Glomerular endothelial cell (primary cell): Measurements from ENCODE around the gene PHF2. TPM values are rescaled to one million over a fixed set of nuclear protein-coding genes. Genes with fewer than 3 reads are reported as not detected.

Experiments used
- DNase-seq: peaks from one replicate; pipeline ENCODE4 v3.0.0-alpha.2; 2011; ENCODE audit warnings: low read depth, low spot score; ENCODE audit errors: extremely low read depth
- total RNA-seq: library from RNA; depleted of rRNA; stranded (reverse); fragments of >200 nt; gene quantifications from 2 replicates; pipeline ENCODE4 v1.2.3, GENCODE V29; 2015

PHF2 gene
- total RNA-seq, 1 donor from 2014 or later = 22.9 TPM

DNA sequence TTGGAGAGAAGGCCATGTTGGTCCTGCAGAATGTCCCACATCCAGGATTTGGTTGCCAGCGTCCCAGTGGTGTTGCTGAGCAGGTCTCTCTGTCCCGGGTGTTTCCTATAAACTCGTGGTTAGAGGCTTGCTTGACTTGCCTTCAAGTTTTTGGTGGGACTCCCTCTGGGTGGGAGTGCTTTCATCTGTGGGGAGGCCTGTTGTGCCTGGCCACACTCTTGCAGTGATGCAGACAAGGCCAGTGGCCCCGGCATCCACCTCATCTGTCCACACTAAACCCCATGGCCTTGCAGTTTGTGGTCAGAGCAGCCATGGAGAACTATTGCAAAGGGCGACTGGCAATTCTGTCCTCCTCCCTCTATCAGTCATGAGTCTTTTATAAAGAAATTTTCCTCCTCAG is 71.8 kb downstream of the PHF2 start:
- DNase-seq = no peak

DNA sequence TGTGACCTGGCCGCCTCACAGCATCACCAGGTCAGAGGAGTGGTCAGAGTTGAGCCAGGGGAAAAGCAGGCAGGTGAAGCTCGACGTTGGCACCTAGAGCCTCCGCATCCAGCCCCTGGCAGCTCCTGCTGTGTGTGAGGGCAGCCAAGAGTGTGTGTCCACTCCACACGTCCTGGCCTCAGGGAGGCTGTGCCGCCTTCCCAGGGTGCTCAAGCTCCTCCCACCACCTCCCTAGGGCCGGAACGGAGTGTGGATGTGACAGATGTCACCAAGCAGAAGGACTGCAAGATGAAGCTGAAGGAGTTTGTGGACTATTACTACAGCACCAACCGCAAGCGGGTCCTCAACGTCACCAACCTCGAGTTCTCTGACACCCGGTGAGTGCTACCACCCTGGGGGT is 72.5 kb downstream of the PHF2 start:
- DNase-seq = no peak

DNA sequence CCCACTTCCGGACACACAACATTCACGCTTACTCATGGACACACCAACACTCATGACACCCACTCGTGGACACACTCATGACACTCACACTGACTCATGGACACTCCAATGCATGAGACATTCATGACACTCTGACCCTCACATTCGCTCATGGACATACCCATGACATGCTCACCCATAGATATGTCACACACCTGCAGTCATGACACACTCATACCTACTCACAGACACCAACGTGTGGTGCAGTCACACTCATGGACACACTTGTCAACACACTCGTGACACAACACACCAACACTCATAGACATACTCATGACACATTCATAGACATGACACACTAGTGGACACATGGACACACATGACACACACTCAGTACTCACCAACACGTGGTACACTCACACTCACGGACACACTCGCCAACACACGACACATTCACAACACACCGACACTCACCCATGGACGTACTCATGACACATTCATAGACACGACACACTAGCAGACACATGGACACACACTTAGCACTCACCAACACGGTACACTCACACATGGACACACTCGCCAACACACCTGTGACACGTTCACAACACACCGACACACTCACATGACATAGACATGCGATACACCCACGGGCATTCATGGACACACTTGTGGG is 73.4 kb downstream of the PHF2 start:
- no peak for DNase-seq

DNA sequence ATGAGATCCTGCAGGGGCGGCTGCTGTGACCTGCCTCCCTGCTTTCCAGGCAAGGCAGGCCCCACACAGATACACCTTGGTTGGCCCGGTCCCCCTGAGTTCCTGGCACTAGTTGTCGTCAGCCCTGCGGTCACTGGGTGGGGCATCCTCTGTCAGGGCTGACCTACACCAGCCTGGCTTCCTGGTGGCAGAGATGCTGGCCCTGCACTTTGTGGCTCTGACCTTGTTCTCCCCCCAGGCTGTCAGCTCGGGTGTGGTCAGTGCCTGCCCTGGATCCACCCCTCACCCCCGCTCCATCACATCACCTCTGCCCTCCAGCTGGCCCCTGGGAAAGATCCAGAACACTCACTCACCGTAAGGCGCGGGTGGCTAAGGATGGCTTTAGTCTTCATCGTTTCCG is 74.1 kb downstream of the PHF2 start:
- DNase-seq = no peak

DNA sequence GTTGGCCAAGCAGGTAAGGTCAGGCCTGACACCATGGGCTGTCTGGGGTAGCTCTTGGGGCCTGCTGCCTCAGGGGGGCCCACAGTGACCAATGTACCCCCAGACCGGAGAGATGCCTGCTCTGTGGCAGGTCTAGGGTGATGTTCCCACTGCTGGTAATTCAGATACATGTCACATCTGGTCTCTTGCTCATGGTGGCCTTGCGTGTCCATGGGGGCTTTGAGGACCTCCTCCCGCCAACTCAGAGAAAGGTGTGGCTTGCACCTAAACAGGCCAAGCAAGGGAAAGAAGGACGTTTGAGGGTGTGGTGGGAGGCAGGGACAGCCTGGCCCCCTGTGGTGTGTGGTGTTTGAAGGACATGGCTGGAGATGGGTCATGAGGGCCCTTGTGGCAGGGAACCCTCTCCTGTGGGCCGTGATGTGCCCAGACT is 75.2 kb downstream of the PHF2 start:
- no peak for DNase-seq

DNA sequence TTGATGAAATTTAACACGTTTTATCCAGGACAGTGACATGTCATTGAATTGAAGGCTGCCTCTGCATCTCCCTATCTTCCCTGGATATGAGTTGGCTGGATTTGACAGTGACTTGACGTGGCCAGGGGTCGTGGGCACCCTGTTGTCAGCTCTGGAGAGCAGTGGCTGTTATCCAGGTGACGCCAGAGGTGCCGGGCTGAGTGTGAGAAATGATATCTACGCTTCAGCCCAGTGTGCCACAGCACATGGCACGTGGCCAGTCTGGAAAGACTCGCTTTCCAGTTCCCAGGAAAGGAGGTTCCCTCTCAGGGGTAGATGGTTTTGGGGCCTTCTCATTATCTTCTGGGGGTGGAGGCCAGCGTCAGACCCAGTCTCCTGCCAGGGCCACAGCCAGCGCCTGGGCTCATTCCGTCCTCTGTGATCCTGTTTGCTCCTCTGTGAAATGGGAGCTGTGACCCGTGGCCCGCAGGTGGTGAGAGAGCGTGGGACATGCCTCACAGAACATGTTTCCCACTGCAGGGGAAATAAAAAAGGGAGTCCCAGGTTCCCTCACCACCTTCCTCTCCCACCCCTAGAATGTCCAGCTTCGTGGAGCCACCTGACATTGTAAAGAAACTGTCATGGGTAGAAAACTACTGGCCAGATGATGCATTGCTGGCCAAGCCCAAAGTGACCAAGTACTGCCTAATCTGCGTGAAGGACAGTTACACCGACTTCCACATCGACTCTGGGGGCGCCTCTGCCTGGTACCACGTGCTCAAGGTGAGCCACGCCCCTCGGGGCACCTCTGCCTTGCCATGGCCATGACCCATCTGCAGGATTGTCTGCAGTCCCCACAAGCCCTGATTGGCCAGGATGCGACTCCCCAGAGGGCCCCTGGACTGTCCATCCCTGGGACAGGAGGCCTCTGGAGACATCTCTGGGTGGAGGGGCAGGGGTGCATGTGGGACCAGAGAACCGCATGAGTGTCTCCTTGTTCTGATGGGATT is 76.5 kb downstream of the PHF2 start:
- DNase-seq = no peak

DNA sequence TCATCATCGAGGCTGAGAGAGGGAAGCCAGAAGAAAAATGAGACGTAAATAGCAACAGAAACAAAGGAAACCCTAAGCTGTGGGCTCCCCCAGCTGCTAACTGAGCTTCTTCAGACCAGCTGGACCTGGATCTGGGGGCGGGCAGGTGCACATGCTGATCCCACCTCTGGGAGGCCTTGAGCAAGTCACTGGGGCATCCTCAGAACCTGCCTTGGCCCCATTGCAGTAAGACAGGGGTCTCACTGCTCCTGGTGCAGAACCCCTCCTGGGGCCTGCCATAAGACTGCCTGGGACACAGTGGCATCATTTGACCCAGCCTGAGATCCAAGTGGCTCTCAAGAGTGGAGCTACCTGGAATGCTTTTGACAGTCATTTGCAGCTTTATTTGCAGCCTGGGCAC is 77.4 kb downstream of the PHF2 start:
- no peak for DNase-seq

DNA sequence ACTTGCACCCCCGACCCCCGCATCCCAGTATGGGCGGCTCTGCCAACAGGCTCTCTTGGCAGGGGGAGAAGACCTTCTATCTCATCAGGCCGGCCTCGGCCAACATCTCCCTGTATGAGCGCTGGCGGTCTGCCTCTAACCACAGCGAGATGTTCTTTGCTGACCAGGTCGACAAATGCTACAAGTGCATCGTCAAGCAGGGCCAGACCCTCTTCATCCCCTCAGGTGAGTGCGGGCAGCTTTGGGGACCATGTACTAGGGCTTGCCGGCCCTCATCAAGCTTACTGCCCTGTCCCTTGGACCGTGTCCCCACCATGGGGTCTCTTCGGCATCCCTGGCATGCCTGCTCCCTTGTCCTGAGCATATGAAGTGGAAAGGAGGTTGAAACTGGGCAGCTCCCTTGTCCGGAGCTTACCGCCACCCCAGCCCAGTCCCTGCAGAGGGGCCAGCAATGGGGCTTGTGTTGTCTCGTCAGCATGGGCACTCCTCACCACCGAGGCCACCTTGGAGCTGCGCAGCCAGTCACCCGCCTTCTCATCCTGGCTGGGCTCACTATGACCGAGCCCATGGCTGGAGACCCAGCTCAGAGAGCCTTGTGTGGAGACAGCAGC is 78.1 kb downstream of the PHF2 start:
- no peak for DNase-seq

DNA sequence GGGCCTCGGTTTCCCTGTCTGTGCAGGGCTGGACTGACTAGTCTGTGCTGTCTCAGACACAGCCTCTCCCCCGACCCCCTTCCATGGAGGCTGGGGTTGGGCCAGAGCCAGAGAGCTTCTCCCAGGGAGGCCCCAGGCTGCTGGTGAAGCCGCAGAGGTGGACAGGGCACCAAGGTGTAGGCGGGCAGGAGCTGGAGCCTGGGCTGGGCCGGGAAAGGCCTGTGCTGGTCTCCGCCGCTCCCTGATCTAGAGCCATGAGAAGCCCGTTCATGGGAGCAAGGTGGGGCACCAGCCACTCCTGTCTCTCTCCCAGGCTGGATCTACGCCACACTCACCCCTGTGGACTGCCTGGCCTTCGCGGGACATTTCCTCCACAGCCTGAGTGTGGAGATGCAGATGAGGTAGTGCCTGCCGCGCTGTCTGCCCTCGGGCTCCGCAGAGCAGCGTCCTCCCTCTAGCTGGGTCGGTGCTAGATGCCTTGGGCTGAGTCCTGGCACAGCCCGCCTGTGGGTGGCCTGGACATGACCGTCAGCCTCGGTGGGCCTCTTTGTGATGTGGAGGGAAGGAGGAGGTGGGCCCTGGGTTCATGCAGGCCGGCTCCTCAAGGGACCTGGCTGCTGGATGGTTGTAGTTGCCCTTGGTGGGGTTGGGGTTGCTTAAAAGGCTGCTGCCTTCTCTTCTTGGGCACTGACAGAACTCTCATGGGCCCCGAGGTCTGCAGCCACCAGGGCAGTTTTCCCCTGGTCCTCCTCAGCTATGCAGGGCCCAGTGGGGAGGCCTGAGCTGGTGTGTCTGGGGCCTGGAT is 79.4 kb downstream of the PHF2 start:
- no peak for DNase-seq

DNA sequence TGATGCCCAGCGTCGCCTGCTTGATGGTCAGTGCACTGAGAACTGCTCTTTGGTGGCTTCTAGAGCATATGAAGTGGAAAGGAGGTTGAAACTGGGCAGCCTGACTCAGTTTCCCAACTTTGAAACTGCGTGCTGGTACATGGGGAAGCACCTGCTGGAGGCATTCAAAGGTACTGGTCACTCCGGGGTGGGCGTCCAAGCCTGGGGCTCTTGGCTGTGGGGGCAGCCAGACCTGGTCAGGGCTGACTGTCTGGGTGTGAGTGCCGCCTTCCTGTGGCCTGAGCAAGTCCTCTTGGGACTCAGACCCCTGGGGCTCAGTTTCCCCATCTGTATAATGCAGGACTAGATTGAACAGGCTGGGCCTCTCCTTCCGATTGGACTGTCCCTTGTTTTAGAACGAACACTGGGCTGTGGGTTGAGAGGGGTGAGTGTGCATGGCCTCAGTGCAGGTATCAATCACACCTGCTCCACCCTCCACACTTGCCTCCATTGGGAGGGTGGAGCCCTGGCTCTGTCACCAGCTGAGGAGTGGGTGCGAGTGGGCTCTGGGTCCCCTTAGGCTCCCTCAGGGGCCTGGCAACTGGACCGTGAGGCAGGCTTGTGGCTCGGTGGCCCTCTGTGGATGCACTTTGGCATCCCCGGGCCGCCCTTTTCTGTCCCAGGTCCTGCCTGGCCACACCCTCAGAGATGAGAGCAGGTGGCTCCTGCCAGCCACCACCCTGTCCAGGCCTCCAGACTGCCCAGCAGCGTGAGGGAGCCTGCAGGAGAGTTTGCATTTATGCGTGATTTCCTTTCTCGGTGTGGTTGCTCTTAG is 80.2 kb downstream of the PHF2 start:
- no peak for DNase-seq

DNA sequence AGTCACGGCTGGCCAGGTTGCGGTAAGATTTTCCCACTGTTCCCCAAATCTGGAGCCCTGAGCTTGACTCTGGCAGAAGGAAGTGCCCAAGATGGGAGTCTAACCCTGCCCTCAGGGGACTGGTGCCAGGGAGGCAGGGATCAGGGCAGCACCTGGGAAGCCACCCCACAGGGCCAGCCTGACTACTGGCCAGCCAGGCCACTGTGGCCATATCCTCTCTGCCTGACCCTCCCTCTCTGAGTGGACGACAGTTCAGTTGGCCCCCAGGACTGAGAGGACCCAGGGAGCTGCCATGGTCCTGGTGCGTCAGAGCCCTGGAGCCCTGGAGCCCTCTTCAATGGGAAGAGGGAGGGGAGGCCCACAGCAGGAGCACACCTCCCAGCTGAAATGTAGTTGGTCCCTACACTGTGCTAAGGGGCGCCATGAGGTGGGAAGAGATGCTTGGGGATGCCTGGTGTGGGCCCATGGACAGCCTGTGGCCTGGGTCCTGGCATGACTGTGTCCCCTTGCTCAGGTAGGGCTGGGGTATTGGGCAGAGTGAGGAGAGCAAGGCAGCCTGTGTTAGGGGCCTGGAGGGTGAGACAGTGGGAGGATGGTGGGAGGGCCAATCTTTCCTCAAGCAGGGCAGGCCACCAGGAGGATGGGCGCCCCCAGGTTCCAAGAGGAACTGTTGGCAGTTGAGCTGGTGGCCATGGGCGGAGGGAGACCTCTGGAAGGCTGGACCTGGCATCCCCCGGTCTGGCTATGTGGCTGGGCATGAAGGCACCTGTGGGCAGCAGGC is 81.1 kb downstream of the PHF2 start:
- no peak for DNase-seq

DNA sequence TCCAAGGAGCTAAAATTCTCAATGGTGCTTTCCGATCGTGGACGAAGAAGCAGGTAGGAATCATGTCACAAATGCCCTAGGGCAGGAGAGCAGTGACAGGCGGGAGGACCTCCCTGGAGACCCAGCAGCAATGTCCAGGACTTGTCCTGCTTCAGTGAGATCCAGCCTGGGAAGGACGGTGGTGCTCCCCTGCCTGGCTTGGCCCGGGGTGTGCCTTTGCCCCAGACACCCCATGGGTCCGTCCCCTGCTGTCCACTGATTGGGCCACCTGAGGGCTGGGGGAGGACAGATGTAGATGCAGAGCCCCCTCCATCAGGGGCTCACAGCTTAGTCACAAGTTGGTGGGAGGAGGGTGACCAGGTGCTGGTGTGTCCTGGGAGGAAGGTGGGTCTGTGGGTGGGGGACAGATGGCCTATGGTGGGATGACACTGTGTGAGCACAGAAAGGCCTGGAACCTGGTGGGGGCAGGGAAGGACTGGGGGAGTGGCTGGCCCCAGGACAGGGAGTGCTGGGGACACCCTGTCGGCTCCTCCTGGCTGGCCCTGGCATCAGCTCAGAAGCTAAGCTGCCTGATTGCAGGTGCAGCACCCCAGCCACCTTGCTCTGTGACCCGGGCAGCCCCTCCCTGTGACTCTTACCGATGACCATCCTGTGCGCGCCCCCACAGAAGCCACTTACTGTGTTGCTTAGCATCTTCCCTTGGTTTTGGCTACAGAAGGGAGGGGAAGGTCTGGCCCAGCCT is 82.0 kb downstream of the PHF2 start:
- no peak for DNase-seq

DNA sequence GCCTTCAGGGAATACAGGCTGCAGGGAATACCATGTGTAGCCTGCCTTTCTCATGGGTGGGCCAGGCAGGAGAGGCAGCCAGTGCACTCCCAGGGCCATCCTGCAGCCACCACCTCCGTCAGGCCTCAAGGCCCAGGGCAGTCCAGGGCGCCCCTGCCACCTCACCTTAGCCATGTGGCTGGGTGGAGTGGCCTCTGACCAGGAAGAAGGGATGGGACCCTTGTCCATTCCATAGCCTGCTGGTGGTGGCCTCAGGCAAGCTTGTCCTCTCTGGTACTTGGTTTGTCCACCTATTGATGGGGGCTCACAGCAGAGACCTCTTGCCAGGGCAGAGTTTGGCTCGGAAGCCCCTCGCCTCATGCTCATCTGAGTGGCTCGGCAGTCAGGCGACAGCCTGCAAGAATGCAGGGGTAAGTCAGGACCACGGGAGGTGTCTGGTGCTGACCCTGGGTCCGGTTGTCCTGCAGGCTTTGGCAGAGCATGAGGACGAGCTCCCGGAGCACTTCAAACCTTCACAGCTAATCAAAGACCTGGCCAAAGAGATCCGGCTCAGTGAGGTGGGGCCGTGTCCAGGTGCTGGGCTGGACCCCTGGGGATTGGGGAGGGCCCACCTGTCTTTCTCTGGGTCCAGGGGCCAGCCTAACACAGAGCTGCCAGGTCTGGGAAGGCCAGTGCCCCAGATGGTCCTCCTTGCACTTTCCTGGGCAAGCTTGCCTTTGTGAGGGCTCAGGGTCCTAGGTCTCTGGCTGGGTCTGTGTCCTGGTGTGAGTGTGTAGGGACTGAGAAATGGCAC is 82.9 kb downstream of the PHF2 start:
- no peak for DNase-seq

DNA sequence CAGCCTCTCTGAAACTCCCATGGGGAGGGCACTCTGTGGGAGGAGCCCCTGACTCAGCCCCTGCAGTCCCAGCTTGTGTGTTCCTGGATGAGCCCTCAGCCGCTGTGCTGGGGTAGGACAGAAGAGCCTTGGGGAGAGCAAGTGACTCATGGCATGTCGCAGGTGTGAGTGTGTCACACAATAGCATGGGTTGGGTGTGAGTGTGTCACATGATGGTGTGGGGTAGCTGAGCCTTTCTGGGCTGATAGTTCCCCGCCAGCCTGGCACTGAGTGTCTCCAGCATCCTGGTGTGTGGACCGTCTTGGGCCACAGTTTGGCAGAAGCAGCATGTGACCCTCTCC is 83.4 kb downstream of the PHF2 start:
- DNase-seq = no peak

DNA sequence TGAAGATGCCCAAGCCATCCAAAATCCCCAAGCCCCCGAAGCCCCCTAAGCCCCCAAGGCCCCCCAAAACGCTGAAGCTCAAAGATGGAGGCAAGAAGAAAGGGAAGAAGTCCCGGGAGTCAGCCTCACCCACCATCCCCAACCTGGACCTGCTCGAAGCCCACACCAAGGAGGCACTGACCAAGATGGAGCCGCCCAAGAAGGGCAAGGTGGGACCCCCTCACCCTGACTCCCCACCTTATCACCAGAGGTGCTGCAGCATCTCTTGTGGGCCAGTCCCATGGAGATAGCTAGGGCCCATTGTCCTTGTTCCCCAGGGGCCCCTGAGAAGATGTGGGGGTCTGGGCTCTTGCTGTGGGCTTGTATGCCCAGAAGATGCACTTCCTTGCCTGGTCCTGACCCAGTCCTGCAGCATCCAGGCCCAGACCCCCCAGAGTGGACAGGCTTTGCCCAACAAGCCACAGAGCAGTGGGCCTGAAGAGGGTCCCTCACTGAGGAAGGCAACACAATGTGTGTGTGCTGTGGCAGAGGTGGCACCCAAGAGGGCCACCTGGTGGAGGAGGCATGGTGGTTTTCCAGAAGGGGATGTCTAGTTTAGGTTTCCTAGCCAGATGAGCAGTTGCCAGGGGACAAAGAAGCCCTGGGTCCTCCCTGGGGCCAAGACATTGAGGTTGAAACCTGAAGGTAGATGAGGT is 84.1 kb downstream of the PHF2 start:
- no peak for DNase-seq

DNA sequence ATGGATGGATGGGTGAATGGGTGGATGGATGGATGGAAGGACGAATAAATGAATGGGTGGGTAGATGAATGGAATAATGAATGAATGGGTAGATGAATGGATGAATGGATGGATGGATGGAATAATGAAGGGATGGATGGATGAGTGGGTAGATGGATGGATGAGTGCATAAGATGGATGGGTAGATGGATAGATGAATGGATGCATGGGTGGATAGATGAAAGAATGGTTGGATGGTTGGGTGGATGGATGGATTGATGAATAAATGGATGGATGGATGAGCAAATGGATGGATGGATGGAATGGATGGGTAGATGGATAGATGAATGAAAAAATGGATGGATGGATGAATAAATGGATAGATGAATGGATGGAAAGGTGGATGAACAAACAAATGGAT is 85.2 kb downstream of the PHF2 start:
- DNase-seq = no peak

DNA sequence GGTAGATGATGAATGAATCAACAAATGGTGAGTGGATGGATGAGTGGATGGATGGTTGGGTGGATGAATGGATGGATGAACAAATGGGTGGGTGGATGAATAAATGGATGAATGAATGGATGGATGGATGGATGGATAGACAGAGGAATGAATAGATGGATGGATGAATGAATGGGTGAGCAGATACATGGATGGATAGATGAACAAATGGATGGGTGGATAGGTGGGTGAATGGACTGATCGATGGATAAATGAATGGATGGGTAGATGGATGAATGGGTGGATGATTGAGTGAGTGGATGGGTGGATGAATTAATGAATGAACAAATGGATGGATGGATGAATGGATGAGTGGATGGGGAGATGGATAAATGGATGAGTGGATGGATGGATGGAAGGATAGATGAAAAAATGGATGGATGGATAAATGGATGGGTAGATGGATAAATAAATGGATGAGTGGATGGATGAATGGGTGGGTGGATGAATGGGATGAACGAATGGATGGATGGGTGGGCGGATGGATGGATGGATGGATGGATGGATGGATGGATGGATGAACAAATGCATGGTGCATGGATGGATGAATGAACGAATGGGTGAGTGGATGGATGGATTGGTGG is 85.7 kb downstream of the PHF2 start:
- no peak for DNase-seq
